ENCODE results near the gene SH2D1A.

SH2D1A gene

DNA sequence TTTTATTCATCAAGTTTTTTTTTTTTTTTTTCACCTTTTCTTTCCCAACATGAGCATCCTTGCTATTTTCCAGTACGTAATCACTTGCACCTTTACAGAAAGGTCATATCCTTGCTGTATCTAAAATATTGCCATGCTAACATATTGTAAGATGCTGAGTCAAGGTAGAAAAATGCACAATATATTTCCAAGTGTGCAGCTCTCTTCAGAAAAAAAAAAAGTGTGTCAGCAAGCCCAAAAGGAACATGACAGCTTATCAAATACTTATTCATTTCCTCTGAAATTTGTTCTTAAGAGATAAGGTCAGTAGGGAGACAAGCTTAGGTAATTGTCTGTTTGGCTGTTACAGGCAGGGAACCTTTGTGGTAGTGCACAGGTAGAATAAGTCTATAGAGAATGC lies 27.0 kb downstream of the SH2D1A start:
- DNase-seq (ENCODE audit: extremely low spot score) = no peak
- TF ChIP-seq L3MBTL2 (conservative IDR thresholded peaks at IDR 0.05) (no peak), FOXM1 (IDR thresholded peaks at IDR 0.05; ENCODE audit: borderline replicate concordance) (no peak), ELF4 (IDR thresholded peaks at IDR 0.05) (no peak), LEF1 (IDR thresholded peaks at IDR 0.05; ENCODE audit: borderline replicate concordance) (no peak), FOXA1 (IDR thresholded peaks at IDR 0.05) (no peak), FOXK2 (IDR thresholded peaks at IDR 0.05) (no peak), TARDBP (IDR thresholded peaks at IDR 0.05) (no peak), CTBP1 (IDR thresholded peaks at IDR 0.05; ENCODE audit: borderline replicate concordance) (no peak), ARNT (IDR thresholded peaks at IDR 0.05) (no peak), SUZ12 (IDR thresholded peaks at IDR 0.05) (no peak), SP1 (IDR thresholded peaks at IDR 0.05) (no peak)
- TF ChIP-seq, protein P1, sequence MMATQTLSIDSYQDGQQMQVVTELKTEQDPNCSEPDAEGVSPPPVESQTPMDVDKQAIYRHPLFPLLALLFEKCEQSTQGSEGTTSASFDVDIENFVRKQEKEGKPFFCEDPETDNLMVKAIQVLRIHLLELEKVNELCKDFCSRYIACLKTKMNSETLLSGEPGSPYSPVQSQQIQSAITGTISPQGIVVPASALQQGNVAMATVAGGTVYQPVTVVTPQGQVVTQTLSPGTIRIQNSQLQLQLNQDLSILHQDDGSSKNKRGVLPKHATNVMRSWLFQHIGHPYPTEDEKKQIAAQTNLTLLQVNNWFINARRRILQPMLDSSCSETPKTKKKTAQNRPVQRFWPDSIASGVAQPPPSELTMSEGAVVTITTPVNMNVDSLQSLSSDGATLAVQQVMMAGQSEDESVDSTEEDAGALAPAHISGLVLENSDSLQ (IDR thresholded peaks at IDR 0.05) = no peak
- POLR2A ChIA-PET = no interaction called here
- CTCF ChIA-PET = no interaction called here

DNA sequence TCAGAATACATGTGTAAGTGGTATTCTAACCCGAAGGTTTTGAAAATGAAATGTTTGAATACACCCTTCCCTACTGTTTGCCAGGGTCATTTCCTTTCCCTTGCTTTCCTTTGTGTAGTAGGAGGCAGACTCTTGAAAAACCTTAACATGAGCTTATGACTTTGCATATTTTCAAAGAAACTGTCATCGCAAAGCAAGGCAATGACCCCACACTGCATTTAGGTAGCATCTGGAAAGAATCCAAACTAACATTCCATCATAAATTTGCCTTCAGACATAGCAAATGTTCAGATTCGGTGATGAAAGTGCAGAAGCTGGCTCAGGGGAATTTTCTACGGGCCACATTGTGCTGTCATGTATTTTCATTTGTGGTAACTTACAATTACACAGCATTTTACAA lies 32.3 kb downstream of the SH2D1A start:
- CTCF ChIA-PET = no interaction called here
- no peak for DNase-seq (ENCODE audit: extremely low spot score)
- TF ChIP-seq ELF4 (IDR thresholded peaks at IDR 0.05) (no peak), NFRKB (IDR thresholded peaks at IDR 0.05) (no peak), SUZ12 (IDR thresholded peaks at IDR 0.05) (no peak), TARDBP (IDR thresholded peaks at IDR 0.05) (no peak), CTBP1 (IDR thresholded peaks at IDR 0.05; ENCODE audit: borderline replicate concordance) (no peak), L3MBTL2 (conservative IDR thresholded peaks at IDR 0.05) (no peak), BHLHE40 (IDR thresholded peaks at IDR 0.05; ENCODE audit: borderline replicate concordance) (no peak), FOXK2 (IDR thresholded peaks at IDR 0.05) (no peak), HDGF (IDR thresholded peaks at IDR 0.05; ENCODE audit: borderline replicate concordance) (no peak), ZNF384 (IDR thresholded peaks at IDR 0.05) (no peak), LEF1 (IDR thresholded peaks at IDR 0.05; ENCODE audit: borderline replicate concordance) (no peak), FOXM1 (IDR thresholded peaks at IDR 0.05; ENCODE audit: borderline replicate concordance) (no peak), ARNT (IDR thresholded peaks at IDR 0.05) (no peak), SP1 (IDR thresholded peaks at IDR 0.05) (no peak)
- TF ChIP-seq, protein P1 (IDR thresholded peaks at IDR 0.05) = no peak
- POLR2A ChIA-PET = no interaction called here

DNA sequence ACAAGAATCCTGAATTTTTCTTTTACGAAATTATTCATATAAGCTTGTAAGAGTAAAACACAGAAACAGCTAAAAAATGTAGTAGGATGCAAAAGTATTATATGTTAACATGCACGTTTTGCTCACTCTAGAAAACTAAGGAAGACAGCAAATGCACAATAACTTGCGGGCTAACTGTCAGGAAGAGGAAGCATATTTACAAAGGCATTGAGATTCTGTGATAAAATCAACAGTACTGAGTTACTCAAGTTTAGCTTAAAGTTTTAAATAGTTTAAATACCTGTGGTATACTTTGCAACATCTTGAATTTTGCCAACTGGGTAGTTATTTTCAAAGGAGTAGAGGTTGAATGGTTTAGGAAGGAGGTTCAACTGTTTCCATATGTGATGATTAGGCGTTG lies 37.0 kb downstream of the SH2D1A start:
- DNase-seq (ENCODE audit: extremely low spot score) = no peak
- TF ChIP-seq L3MBTL2 (conservative IDR thresholded peaks at IDR 0.05) = no peak
- TF ChIP-seq HDGF (IDR thresholded peaks at IDR 0.05; ENCODE audit: borderline replicate concordance) = no peak
- TF ChIP-seq TARDBP (IDR thresholded peaks at IDR 0.05) = no peak
- TF ChIP-seq ELF4 (IDR thresholded peaks at IDR 0.05) = no peak
- TF ChIP-seq FOXM1 (IDR thresholded peaks at IDR 0.05; ENCODE audit: borderline replicate concordance) = no peak
- TF ChIP-seq BHLHE40 (IDR thresholded peaks at IDR 0.05; ENCODE audit: borderline replicate concordance) = no peak
- no peak for TF ChIP-seq SUZ12 (IDR thresholded peaks at IDR 0.05)
- CTCF ChIA-PET = no interaction called here
- POLR2A ChIA-PET = no interaction called here

DNA sequence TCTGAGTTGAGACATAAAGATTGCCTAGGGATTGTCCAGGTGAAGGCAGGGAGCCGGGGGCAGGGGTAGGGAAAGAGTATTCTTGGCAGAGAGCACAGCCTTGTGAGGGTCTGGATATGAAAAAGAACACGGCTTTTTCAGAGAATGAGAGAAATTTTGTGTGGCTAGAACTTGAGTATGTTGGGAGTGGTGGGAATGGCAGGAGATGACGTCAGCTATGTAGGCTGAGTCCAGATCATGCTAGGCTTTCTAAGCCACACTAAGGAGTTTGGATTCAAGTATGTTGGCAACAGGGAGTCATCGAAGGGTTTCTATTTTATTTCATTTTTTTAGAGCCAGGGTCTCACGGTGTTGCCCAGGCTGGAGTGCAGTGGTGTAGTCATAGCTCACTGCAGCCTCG lies 40.0 kb downstream of the SH2D1A start:
- TF ChIP-seq BHLHE40 (IDR thresholded peaks at IDR 0.05; ENCODE audit: borderline replicate concordance) (no peak), SUZ12 (IDR thresholded peaks at IDR 0.05) (no peak), L3MBTL2 (conservative IDR thresholded peaks at IDR 0.05) (no peak), HDGF (IDR thresholded peaks at IDR 0.05; ENCODE audit: borderline replicate concordance) (no peak), ARNT (IDR thresholded peaks at IDR 0.05) (no peak), ZNF384 (IDR thresholded peaks at IDR 0.05) (no peak), LEF1 (IDR thresholded peaks at IDR 0.05; ENCODE audit: borderline replicate concordance) (no peak), FOXA1 (IDR thresholded peaks at IDR 0.05) (no peak), FOXM1 (IDR thresholded peaks at IDR 0.05; ENCODE audit: borderline replicate concordance) (no peak), TARDBP (IDR thresholded peaks at IDR 0.05) (no peak), FOXK2 (IDR thresholded peaks at IDR 0.05) (no peak), CTBP1 (IDR thresholded peaks at IDR 0.05; ENCODE audit: borderline replicate concordance) (no peak), NFRKB (IDR thresholded peaks at IDR 0.05) (no peak), SP1 (IDR thresholded peaks at IDR 0.05) (no peak), ELF4 (IDR thresholded peaks at IDR 0.05) (no peak)
- TF ChIP-seq, protein P1 (IDR thresholded peaks at IDR 0.05) = no peak
- no peak for DNase-seq (ENCODE audit: extremely low spot score)
- POLR2A ChIA-PET = no interaction called here
- CTCF ChIA-PET = interaction anchor here (0.5 to 1.0 kb wide), 2 partner anchors 18 to 122 kb away, joined by 3 read pairs; no protein-coding TSS in a partner anchor

DNA sequence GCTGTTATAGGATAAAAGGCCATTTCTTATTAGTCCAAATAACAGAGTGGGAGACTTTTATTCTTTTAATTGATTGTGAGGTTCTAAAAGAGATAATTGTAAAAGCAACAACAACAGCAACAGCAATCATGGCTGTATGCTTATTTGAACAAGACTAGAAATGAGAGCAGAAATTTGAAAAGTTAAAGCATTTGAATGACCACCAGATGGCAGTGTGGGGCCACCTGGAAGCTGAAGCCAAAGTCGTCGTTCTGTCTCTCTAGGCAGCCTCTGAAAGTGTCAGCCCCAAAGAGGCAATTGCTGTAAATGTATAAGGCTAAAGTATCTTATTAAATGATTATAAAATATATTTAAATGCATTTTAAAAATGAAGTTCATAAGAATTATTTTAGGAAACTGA lies 42.2 kb downstream of the SH2D1A start:
- DNase-seq (ENCODE audit: extremely low spot score) = peak; percentile 67
- CTCF ChIA-PET = interaction anchor here (0.6 to 1.0 kb wide), 2 partner anchors 9 to 19 kb away, joined by 3 to 6 read pairs; no protein-coding TSS in a partner anchor
- TF ChIP-seq NFRKB (IDR thresholded peaks at IDR 0.05) (no peak), TARDBP (IDR thresholded peaks at IDR 0.05) (no peak), L3MBTL2 (conservative IDR thresholded peaks at IDR 0.05) (no peak), HDGF (IDR thresholded peaks at IDR 0.05; ENCODE audit: borderline replicate concordance) (no peak), SP1 (IDR thresholded peaks at IDR 0.05) (no peak), BHLHE40 (IDR thresholded peaks at IDR 0.05; ENCODE audit: borderline replicate concordance) (no peak), ARNT (IDR thresholded peaks at IDR 0.05) (no peak), LEF1 (IDR thresholded peaks at IDR 0.05; ENCODE audit: borderline replicate concordance) (no peak), SUZ12 (IDR thresholded peaks at IDR 0.05) (no peak), FOXA1 (IDR thresholded peaks at IDR 0.05) (no peak), CTBP1 (IDR thresholded peaks at IDR 0.05; ENCODE audit: borderline replicate concordance) (no peak), FOXM1 (IDR thresholded peaks at IDR 0.05; ENCODE audit: borderline replicate concordance) (no peak), ZNF384 (IDR thresholded peaks at IDR 0.05) (no peak), ELF4 (IDR thresholded peaks at IDR 0.05) (no peak), FOXK2 (IDR thresholded peaks at IDR 0.05) (no peak)
- TF ChIP-seq, protein P1 (IDR thresholded peaks at IDR 0.05) = no peak
- POLR2A ChIA-PET = no interaction called here

Data from HEK293T (cell line).